ENCODE data around the gene SEMA5B. TPM values are rescaled to one million over a fixed set of nuclear protein-coding genes. Genes with fewer than 3 reads are reported as not detected.
A peak's percentile ranks its signal among the peaks of the same experiment; 100 is the strongest.

SEMA5B gene
- total RNA-seq, 2 donors from 2014 or later: 0.14 to 3.2 TPM

- H3K36me3 ChIP-seq: no peaks in the 10 kb centered on the region
- no peak overlapping the region for H3K4me3 ChIP-seq
- H3K27ac ChIP-seq: no peak overlapping the region
- no peak for TF ChIP-seq CTCF (IDR thresholded peaks at IDR 0.05)
- no peaks in the 10 kb centered on the region for H3K27me3 ChIP-seq (replicated peaks; ENCODE audit: insufficient read depth)
- no peak for ATAC-seq (ENCODE audit: insufficient number of reproducible peaks, low FRiP score, low read depth)
- H3K9me3 ChIP-seq: no peaks in the 10 kb centered on the region
- peaks cover 4 to 20% of the 10 kb centered on the region in 2 donors for H3K4me1 ChIP-seq (ENCODE audit: control insufficient read depth in 1 of 2, low read depth in 2 of 2)
- DNase-seq (ENCODE audit: low spot score): no peak
These were observed 7.4 kb upstream of the SEMA5B start for GRCh38 chr3:123034996-123035395.

DNA sequence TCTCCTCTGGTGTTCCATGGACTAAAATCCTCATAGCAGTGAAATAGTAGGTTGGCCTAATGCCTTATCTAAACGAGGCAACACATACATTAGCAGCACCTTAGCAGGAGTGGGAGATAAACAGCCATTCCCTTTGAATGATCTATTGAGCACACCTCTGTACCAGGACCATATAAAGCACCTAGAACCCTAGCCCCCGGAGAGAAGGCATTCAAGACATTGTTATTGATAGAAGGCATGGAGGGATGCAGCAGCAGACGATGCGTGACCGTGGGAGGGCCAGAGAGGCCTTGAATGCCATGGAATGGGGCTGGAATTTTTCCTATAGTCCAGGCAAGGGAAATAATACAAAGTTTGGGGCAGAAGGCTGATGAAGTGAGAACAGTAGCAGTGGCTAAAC lies 6.6 kb upstream of the SEMA5B start:
- peaks cover 4 to 20% of the 10 kb centered on the region in 2 donors for H3K4me1 ChIP-seq (ENCODE audit: control insufficient read depth in 1 of 2, low read depth in 2 of 2)
- no peak for ATAC-seq (ENCODE audit: insufficient number of reproducible peaks, low FRiP score, low read depth)
- H3K36me3 ChIP-seq: no peaks in the 10 kb centered on the region
- H3K27ac ChIP-seq: no peak overlapping the region
- no peak for DNase-seq (ENCODE audit: low spot score)
- TF ChIP-seq CTCF (IDR thresholded peaks at IDR 0.05): no peak
- no peaks in the 10 kb centered on the region for H3K27me3 ChIP-seq (replicated peaks; ENCODE audit: insufficient read depth)
- no peak overlapping the region for H3K4me3 ChIP-seq
- no peaks in the 10 kb centered on the region for H3K9me3 ChIP-seq

- no peak for ATAC-seq (ENCODE audit: insufficient number of reproducible peaks, low FRiP score, low read depth)
These were observed 4.5 kb upstream of the SEMA5B start for GRCh38 chr3:123032057-123032456.

GRCh38 chr3:123031051-123031450 lies 3.5 kb upstream of the SEMA5B start:
- ATAC-seq (ENCODE audit: insufficient number of reproducible peaks, low FRiP score, low read depth) (no peak), DNase-seq (ENCODE audit: low spot score) (no peak)
- TF ChIP-seq CTCF (IDR thresholded peaks at IDR 0.05): no peak
- Histone ChIP-seq H3K4me3 (no peak overlapping the region), H3K27ac (no peak overlapping the region), H3K9me3 (no peaks in the 10 kb centered on the region), H3K27me3 (replicated peaks; ENCODE audit: insufficient read depth) (no peaks in the 10 kb centered on the region), H3K36me3 (no peaks in the 10 kb centered on the region), H3K4me1 (ENCODE audit: control insufficient read depth in 1 of 2, low read depth in 2 of 2) (peaks cover 15 to 21% of the 10 kb centered on the region in 2 donors)

More at GRCh38 chr3:123032057-123032456, 4.5 kb upstream of the SEMA5B start:
- H3K27ac ChIP-seq: no peak overlapping the region
- no peaks in the 10 kb centered on the region for H3K27me3 ChIP-seq (replicated peaks; ENCODE audit: insufficient read depth)
- no peak for TF ChIP-seq CTCF (IDR thresholded peaks at IDR 0.05)
- H3K4me1 ChIP-seq (ENCODE audit: control insufficient read depth in 1 of 2, low read depth in 2 of 2): peaks cover 10 to 21% of the 10 kb centered on the region in 2 donors
- H3K4me3 ChIP-seq: no peak overlapping the region
- DNase-seq (ENCODE audit: low spot score): no peak
- no peaks in the 10 kb centered on the region for H3K36me3 ChIP-seq
- H3K9me3 ChIP-seq: no peaks in the 10 kb centered on the region

DNA sequence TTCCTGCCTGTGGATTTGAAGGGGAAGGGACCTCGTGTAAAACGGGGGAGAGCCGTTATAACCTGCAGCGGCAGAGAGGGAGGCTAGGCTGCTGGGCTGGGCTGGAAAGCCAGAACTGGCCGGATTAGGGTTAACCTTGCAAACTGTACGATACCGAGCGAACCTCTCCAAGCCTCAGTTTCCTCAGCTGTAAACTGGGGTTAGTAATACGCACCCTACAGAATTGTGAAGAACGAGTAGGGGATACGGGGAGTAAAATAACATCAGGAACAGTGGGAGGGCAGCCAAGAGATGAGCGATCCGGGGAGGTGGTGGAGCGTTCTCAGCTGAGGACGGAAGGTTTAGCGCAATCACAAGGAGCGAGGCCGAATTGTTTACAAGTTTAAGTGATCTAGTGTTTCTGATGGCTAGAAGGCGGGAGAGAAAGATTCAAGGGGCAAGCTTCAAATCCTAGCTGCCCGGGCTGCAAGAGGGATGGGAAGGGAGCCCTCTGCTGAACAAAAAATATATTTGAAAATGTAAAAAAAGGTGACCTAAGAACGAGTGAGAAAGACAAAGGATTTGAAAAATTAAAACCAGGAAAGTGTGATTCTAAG lies 768 bp upstream of the SEMA5B start:
- no peaks in the 10 kb centered on the region for H3K36me3 ChIP-seq
- H3K4me3 ChIP-seq: peak overlapping the region; percentile 77
- no peaks in the 10 kb centered on the region for H3K27me3 ChIP-seq (replicated peaks; ENCODE audit: insufficient read depth)
- H3K9me3 ChIP-seq: no peaks in the 10 kb centered on the region
- H3K27ac ChIP-seq: no peak overlapping the region
- ATAC-seq (ENCODE audit: insufficient number of reproducible peaks, low FRiP score, low read depth) (peak; percentile 48), DNase-seq (ENCODE audit: low spot score) (no peak)
- peaks cover 15 to 24% of the 10 kb centered on the region in 2 donors for H3K4me1 ChIP-seq (ENCODE audit: control insufficient read depth in 1 of 2, low read depth in 2 of 2)
- TF ChIP-seq CTCF (IDR thresholded peaks at IDR 0.05): peak; percentile 53

Data from thoracic aorta (tissue), 2 donors.